Medulla oblongata (tissue), 1 donor: ENCODE results near the gene CBX5.
"Not testable (repeated sequence)": the region's sequence is repeated elsewhere in the genome, so short reads cannot be mapped to it uniquely, and the experiment has no call there.

Experiments used
- DNase-seq: peaks from one replicate; pipeline ENCODE4 v3.0.0-alpha.2; 2015; ENCODE audit errors: extremely low spot score

CBX5 gene

GRCh38 chr12:54294152-54294952 is 14.4 kb upstream of the CBX5 start:
- peak; percentile 81 for DNase-seq

DNA sequence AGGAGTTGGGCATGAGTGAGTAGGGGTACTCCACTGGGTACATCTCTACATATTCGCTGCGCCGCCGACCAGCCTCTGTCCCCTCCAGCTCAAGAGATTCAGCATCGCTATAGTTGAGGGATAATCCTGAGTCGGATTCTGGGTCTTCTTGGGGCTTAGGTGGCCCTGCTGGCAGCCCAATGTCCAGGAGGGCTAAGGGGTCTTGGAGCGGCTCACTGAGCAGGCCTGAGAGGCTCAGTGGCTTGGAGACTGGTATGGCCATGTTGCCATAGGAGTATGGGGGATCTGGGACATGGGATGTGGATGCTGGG is 13.0 kb upstream of the CBX5 start:
- no peak for DNase-seq

- no peak for DNase-seq
Observed at GRCh38 chr12:54292083-54292930, 12.4 kb upstream of the CBX5 start.

DNA sequence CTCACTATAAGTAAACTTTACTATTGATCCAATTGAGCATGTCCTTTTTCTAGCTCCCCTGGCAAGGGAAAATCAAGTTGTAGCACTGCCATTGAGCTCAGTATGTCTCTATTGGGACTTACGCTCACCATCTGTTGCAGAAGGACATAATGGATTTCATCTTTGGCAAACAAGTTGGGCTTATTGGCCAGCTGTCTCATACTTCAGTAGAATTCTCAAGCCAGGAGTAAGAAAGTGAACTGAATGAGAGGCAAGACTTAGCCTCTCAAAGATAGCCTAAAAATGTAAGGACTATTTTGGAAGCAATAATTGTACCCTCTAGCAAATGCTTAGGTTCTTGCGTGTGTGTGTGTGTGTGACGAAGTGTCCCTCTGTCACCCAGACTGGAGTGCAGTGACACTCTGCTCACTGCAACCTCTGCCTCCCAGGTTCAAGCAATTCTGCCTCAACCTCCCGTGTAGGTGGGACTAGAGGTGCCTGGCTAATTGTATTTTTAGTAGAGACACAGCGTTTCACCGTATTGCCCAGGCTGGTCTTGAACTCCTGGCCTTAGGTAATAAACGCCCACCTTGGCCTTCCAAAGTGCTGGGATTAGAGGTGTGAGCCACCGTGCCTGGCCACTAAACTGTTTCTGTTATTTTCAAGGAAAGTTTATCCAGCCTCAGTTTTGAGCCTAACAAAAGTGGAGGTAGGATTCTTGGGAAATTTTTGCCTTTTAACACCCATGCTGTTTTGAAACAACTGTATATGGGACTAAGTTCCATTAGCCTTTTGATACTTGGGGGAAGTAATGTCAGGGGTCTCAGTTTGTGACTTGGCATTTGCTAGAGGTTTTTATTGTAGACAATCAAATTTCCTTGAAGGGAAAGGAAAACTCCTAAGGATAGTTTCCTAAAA is 7.6 kb upstream of the CBX5 start:
- no peak for DNase-seq

DNA sequence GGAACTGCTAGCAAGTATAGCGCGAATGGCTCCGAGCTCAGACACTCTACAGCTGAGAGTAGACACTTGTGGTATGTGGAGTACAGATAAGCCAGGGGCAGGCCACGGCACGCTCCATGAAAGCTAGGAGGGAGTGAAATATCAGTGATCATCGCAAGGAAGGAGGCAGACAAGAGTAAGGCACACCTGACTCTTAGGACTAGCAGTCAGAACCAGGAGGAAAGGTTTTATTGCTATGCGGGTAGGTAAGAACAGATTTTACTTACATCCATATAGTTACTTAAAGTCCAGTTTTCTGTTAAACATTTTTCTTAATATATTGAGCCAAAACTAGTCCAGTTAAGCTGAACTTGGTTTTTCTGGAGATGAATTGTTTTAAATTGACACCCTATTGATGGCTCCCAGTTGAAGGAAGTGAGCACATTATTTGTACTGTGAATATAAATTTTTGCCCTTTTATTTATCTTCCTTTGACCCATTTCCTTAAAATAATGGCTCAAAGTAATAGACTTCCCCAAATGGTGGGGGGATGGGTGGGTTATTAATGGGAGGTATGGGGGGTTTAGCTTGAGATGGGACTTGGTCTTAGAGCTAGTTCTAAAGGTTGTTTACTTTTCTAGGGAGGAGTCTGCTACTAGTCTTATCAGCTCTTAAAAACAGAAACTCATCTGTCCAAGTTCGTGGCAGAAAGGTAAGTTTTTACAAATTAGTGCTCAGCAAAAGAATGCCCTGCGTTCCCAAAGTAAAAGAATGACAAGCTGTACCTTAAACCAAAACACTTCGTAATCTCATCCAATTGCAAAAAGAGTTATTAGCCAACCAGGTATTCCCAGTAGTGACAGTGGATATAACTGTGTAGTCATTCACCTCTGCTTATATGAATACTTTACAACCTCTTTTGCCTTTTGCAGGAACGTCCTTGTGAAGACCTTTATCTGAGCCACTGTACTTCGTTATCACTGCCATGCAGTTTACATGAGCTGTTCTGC is 6.4 kb upstream of the CBX5 start:
- no peak for DNase-seq

- DNase-seq: no peak
Observed at GRCh38 chr12:54285150-54286041, 5.5 kb upstream of the CBX5 start.

DNA sequence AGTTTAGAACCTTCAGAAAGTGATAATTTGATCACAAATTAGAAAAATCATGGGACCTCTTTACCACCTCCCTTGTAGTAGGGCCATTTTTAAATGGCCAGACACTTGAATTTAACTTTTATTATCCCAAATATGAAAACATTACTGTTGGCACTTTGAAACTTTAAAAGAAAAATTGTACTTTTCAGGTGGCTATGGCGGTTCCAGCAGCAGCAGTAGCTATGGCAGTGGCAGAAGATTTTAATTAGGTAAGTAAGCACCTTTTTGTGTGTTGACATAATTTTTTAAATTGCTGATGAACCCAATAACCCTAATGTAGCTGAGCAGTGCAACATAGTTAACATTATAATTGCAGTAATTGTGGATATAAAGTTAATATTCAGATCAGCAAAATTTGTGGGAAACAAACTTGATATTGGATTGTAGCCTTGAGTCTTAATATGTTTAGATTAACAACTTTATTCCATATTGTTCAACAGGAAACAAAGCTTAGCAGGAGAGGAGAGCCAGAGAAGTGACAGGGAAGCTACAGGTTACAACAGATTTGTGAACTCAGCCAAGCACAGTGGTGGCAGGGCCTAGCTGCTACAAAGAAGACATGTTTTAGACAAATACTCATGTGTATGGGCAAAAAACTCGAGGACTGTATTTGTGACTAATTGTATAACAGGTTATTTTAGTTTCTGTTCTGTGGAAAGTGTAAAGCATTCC is 4.3 kb upstream of the CBX5 start:
- not testable (repeated sequence) for DNase-seq

DNA sequence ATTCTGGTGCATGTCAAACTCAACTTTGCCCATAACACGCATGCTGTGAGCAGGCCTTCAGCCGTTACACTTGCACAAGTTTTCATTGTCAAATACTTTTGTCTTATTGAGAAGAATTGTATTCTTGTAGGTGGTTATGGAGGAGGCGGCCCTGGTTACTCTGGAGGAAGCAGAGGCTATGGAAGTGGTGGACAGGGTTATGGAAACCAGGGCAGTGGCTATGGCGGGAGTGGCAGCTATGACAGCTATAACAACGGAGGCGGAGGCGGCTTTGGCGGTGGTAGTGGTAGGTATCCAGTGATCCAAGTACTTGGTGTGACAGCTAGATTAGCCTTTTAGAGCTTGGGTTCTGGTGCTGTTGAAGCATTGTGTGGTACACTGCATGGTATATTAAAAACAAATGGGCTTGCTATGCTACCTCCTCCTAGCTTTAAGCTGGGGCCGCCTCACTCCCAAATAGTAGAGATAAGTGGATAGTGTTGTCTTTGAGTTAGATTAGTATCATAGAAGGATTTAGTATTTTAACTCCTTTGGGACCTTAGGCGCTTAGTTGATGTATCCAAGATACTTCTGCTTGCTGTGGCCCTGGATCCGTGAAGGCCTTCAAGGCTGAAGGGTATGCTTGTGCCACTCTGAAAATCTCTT is 3.1 kb upstream of the CBX5 start:
- DNase-seq: no peak

DNA sequence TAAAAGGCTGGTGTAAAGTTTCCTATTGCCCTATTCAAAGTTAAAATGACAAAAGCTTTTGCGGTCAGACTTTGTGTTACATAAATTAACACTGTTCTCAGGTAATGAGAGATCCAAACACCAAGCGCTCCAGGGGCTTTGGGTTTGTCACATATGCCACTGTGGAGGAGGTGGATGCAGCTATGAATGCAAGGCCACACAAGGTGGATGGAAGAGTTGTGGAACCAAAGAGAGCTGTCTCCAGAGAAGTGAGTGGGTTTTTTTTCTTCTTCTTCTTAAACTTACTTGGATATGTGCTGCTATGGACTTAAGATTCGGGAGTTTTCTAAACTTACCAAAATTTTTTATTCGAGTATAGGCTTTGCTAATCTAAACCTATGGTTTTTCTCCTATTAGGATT is 1.8 kb upstream of the CBX5 start:
- DNase-seq: not testable (repeated sequence)

- not testable (repeated sequence) for DNase-seq
Observed at GRCh38 chr12:54281261-54281638, 1.3 kb upstream of the CBX5 start.

- peak; percentile 100 for DNase-seq
Observed at GRCh38 chr12:54280468-54281260, 742 bp upstream of the CBX5 start, which contains the start of gene HNRNPA1. Gene HNRNPA1, plus strand, starts transcription at chr12:54280726. Its CDS starts 82 bp downstream, at chr12:54280808.

DNA sequence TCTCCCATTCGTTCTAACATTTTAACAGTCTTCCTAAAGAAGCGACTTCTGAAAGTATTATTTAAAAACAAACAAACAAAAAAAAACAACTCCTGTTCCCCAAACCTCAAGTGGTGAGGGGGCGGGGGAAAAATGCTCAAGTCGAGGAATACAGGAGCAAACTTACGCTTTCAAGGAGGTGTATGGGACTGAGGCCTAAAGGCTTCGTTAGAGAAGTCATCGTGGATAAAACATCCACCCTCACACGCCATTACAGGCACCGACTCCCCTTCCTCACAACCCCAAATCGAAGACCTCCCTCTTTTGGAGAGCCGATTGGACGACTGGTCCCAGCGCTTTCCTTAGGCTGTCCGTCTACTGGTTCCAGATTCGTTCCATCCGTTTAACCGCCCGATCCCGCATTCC is 693 bp downstream of the CBX5 start:
- no peak for DNase-seq

- no peak for DNase-seq
Observed at GRCh38 chr12:54277823-54278276, 2.1 kb downstream of the CBX5 start.

- DNase-seq: no peak
Observed at GRCh38 chr12:54276368-54276767, 3.6 kb downstream of the CBX5 start.

DNA sequence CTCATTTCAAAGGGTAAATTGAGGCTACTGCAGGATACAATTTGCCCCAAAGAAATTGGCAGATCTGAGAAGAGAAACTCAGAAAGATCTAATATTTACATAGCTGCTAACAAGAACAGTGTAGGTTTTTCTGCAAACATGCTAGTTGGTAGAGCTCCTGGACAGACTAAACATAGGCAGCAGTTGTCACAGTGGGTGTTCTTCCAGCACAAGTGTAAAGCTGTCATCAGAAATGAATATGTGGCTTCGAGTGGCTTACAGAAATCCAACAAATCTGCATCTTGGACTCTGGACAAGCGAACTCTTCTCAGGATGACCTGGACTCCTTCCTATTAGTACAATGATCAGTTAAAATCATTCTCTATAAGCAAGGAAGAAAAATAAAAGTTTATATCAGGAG is 5.9 kb downstream of the CBX5 start:
- no peak for DNase-seq

DNA sequence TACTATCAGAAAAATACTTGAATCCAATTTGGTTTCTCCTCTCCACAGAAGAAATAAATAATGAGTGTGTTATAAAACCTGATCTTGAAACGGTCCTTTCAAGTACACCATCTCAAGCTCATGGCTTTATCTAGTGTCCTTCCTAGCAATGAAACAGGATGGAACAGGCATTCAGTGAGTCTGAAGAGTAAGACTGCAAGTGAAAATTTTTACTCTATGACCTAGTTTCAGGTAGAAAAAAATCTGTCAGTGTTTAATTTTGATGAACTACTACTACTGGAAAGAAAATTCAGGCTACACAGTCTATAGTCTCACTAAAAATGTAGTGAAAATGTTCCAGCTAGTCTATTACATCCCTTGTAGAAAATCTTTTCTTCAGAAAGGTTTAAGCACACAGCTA is 7.7 kb downstream of the CBX5 start:
- no peak for DNase-seq

DNA sequence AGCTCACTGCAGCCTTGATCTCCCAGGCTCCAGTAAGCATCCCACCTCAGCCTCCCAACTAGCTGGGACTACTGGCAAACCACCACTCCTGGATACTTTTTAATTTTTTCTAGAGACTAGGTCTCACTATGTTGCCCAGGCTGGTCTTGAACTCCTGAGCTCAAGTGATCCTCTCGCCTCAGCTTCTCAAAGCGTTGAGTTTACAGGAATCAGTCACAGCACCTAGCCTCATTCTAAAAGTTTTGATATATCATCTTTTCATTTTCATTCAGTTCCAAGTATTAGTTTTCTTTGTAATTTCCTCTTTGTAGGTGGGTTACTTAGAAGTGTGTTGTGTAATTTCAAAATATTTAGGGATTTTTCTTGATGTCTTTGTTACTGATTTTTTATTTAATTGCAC is 9.6 kb downstream of the CBX5 start:
- DNase-seq: no peak

GRCh38 chr12:54266852-54267251 is 13.1 kb downstream of the CBX5 start:
- no peak for DNase-seq
